B cell (primary cell): ENCODE data around the gene BABAM2. TPM values are rescaled to one million over a fixed set of nuclear protein-coding genes. Genes with fewer than 3 reads are reported as not detected.

ENCODE experiments used
- ATAC-seq: fragments of 200-7000 bp; cut with Tn5 transposase; one replicate; pipeline ENCODE4 v1.10.0; 2021; ENCODE audit warnings: low read depth, mild to moderate bottlenecking, moderate number of reproducible peaks, moderate library complexity
- CTCF ChIA-PET: fragments of 350-600 bp; sonication (Branson Sonifier 250); formaldehyde crosslinking; loops from one replicate; lab custom pipeline; 2021; ENCODE audit warnings: antibody characterized with exemption, inconsistent platforms; lab: Charles Lee
- POLR2A ChIA-PET: fragments of 350-600 bp; sonication (Branson Sonifier 250); formaldehyde crosslinking; loops from one replicate; lab custom pipeline; 2021; ENCODE audit warnings: antibody characterized with exemption; lab: Charles Lee
- DNase-seq: peaks from one replicate; pipeline ENCODE4 v3.0.0; 2013
- H2AFZ ChIP-seq: 2 replicates; pipeline ENCODE4 v1.6.1; 2012; ENCODE audit warnings: mild to moderate bottlenecking, low read depth, low read length; ENCODE audit not compliant: insufficient read depth, poor library complexity, severe bottlenecking
- H3K27ac ChIP-seq, 2 donors: 1 replicate in 1 of 2; 2 replicates in 1 of 2; pipeline ENCODE4 v1.5.1; 2012 to 2013; ENCODE audit warnings: low read length in 2 of 2, mild to moderate bottlenecking in 2 of 2, moderate library complexity in 1 of 2
- H3K27me3 ChIP-seq, 4 experiments: fragments of 200-600 bp in 1 of 4; sonication (generic) in 1 of 4; replicated peaks in 1 of 4; 1 replicate in 2 of 4; 2 replicates in 2 of 4; pipeline versions ENCODE4 v1.6.1 to v1.7.0; 2013 to 2016; ENCODE audit warnings: low read length in 3 of 4, mild to moderate bottlenecking in 2 of 4, mixed read lengths in 1 of 4, moderate library complexity in 1 of 4; ENCODE audit not compliant: insufficient read depth in 4 of 4, control insufficient read depth in 3 of 4; ENCODE audit errors: control extremely low read depth in 1 of 4
- H3K36me3 ChIP-seq, 2 experiments: replicated peaks in 1 of 2; 1 replicate in 1 of 2; 2 replicates in 1 of 2; pipeline versions ENCODE4 v1.6.1 to v1.7.1; 2013; ENCODE audit warnings: low read length in 1 of 2; ENCODE audit not compliant: insufficient read depth in 2 of 2, control insufficient read depth in 1 of 2; ENCODE audit errors: control extremely low read depth in 1 of 2, extremely low read depth in 1 of 2
- H3K4me1 ChIP-seq, 2 donors: fragments of 200-600 bp in 1 of 2; sonication (generic) in 1 of 2; 1 replicate in 1 of 2; 2 replicates in 1 of 2; pipeline versions ENCODE4 v1.5.1 to v1.6.1; 2013 to 2017; ENCODE audit warnings: low read length in 2 of 2; ENCODE audit not compliant: control insufficient read depth in 2 of 2, insufficient read depth in 2 of 2
- H3K4me2 ChIP-seq: replicated peaks from 2 replicates; pipeline ENCODE3; 2012; ENCODE audit warnings: mild to moderate bottlenecking, low read depth, low read length; ENCODE audit not compliant: poor library complexity, severe bottlenecking
- H3K4me3 ChIP-seq, 5 experiments: fragments of 200-600 bp in 1 of 5; sonication (generic) in 1 of 5; 1 replicate in 3 of 5; 2 replicates in 2 of 5; pipeline versions ENCODE4 v1.5.1 to v1.7.0; 2011 to 2016; ENCODE audit warnings: low read length in 4 of 5, mild to moderate bottlenecking in 4 of 5, low read depth in 2 of 5, control low read depth in 1 of 5, moderate library complexity in 1 of 5; ENCODE audit not compliant: insufficient read depth in 1 of 5; ENCODE audit errors: control extremely low read depth in 1 of 5, extremely low read depth in 1 of 5
- H3K79me2 ChIP-seq: fragments of 200-600 bp; sonication (generic); one replicate; pipeline ENCODE4 v1.6.0; 2016; ENCODE audit warnings: low read length; ENCODE audit not compliant: control insufficient read depth, insufficient read depth
- H3K9ac ChIP-seq: fragments of 200-600 bp; sonication (generic); 2 replicates; pipeline ENCODE4 v1.6.1; 2017; ENCODE audit warnings: mild to moderate bottlenecking, low read length, moderate library complexity
- H3K9me3 ChIP-seq, 3 donors: one replicate each; pipeline versions ENCODE4 v1.6.1 to v1.7.1; 2013; ENCODE audit warnings: low read length in 2 of 3; ENCODE audit not compliant: control insufficient read depth in 2 of 3, insufficient read depth in 1 of 3; ENCODE audit errors: control extremely low read depth in 1 of 3
- H4K20me1 ChIP-seq: 2 replicates; pipeline ENCODE4 v1.6.0; 2012; ENCODE audit warnings: mild to moderate bottlenecking, low read length; ENCODE audit not compliant: insufficient read depth, control insufficient read depth, poor library complexity, severe bottlenecking
- H3K27ac Mint-ChIP-seq: one replicate; pipeline ENCODE4 v1.8.0; 2021; ENCODE audit warnings: mixed read lengths
- H3K27me3 Mint-ChIP-seq: one replicate; pipeline ENCODE4 v1.8.0; 2021; ENCODE audit warnings: mixed read lengths
- H3K4me1 Mint-ChIP-seq: one replicate; pipeline ENCODE4 v1.8.0; 2021; ENCODE audit warnings: mixed read lengths
- H3K4me3 Mint-ChIP-seq: one replicate; pipeline ENCODE4 v1.8.0; 2021; ENCODE audit warnings: mixed read lengths
- H3K9me3 Mint-ChIP-seq: one replicate; pipeline ENCODE4 v1.8.0; 2022; ENCODE audit warnings: mixed read lengths; ENCODE audit not compliant: insufficient read depth
- EZH2 ChIP-seq: IDR thresholded peaks from 2 replicates; pipeline ENCODE4 v1.6.1; 2012; ENCODE audit warnings: borderline replicate concordance, low read depth, mild to moderate bottlenecking, moderate library complexity, low read length; ENCODE audit not compliant: insufficient read depth, poor library complexity, severe bottlenecking
- WGBS: methylation state at CpG from one replicate; pipeline ENCODE4 v1.1.5; 2013; ENCODE audit warnings: missing lambda C conversion rate; ENCODE audit not compliant: insufficient coverage; 5-methylcytosine and 5-hydroxymethylcytosine counted together
- intact Hi-C: fragments of 100-400 bp; cut with micrococcal nuclease; formaldehyde crosslinking; loops from one replicate; pipeline ENCODE4 v1.10.0; 2022
- polyA plus RNA-seq: library from polyadenylated mRNA; depleted of rRNA; stranded (reverse); fragments of >200 nt; gene quantifications from 2 replicates; pipeline ENCODE4 v1.2.3, GENCODE V29; 2012
- total RNA-seq, 2 donors: library from RNA; stranded (reverse); fragments of 120-200 nt in 1 of 2; gene quantifications; 1 replicate in 1 of 2; 2 replicates in 1 of 2; pipeline versions ENCODE4 v1.2.3 to v1.2.4, GENCODE V29; 2013 to 2022
- TF ChIP-seq, protein P1 (sequence below): fragments of 200-600 bp; IDR thresholded peaks from one replicate; pipeline ENCODE4 v1.8.0; 2022; ENCODE audit warnings: antibody characterized with exemption, mild to moderate bottlenecking

Gene BABAM2
- total and polyA plus RNA-seq, 2 donors (not counting 1 experiment from before 2014, with no cell fraction given), result 22.3 to 69.6 TPM

DNA sequence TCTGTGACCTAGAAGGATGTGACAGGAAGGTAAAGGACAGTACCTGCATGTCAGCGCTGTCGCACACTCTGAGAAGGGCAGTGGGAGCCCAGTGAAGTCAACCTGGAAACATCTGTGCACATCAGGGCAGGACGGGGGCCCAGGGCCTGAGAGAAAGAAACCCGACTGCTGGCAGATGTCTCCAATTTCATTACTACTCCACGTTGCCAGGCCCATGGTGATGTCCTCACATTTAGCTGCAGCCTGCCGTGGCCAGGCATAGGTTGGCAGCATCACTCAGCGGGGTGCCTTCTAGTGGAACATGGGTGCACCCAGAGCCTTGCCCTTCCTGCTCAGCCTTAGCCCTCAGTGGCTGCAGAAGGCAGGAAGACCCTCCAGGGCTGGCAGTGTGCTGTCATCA is 429.8 kb downstream of the BABAM2 start:
- WGBS, result 96% methylated on average over 7 of the region's 7 CpGs
- TF ChIP-seq EZH2, result no peak
- TF ChIP-seq, protein P1, sequence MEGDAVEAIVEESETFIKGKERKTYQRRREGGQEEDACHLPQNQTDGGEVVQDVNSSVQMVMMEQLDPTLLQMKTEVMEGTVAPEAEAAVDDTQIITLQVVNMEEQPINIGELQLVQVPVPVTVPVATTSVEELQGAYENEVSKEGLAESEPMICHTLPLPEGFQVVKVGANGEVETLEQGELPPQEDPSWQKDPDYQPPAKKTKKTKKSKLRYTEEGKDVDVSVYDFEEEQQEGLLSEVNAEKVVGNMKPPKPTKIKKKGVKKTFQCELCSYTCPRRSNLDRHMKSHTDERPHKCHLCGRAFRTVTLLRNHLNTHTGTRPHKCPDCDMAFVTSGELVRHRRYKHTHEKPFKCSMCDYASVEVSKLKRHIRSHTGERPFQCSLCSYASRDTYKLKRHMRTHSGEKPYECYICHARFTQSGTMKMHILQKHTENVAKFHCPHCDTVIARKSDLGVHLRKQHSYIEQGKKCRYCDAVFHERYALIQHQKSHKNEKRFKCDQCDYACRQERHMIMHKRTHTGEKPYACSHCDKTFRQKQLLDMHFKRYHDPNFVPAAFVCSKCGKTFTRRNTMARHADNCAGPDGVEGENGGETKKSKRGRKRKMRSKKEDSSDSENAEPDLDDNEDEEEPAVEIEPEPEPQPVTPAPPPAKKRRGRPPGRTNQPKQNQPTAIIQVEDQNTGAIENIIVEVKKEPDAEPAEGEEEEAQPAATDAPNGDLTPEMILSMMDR, result no peak
- H3K79me2 ChIP-seq, result no peaks in the 10 kb centered on the region
- H3K27ac ChIP-seq, result no peak overlapping the region
- intact Hi-C loops, result no loop called here
- no peaks in the 10 kb centered on the region for H4K20me1 ChIP-seq
- ATAC-seq (no peak), DNase-seq (no peak)
- H3K27me3 ChIP-seq, result no peaks in the 10 kb centered on the region
- H3K4me1 ChIP-seq, result no peaks in the 10 kb centered on the region
- H3K4me1 Mint-ChIP-seq, result no peaks in the 10 kb centered on the region
- H3K36me3 ChIP-seq, result no peaks in the 10 kb centered on the region
- ChIA-PET CTCF (no interaction called here), POLR2A (no interaction called here)
- H2AFZ ChIP-seq, result no peak overlapping the region
- H3K9ac ChIP-seq, result no peak overlapping the region
- no peak overlapping the region for H3K27ac Mint-ChIP-seq
- H3K9me3 Mint-ChIP-seq, result no peaks in the 10 kb centered on the region
- no peaks in the 10 kb centered on the region for H3K9me3 ChIP-seq
- H3K4me3 ChIP-seq, result no peak overlapping the region
- no peak overlapping the region for H3K4me3 Mint-ChIP-seq
- no peak overlapping the region for H3K4me2 ChIP-seq
- H3K27me3 Mint-ChIP-seq, result no peaks in the 10 kb centered on the region

DNA sequence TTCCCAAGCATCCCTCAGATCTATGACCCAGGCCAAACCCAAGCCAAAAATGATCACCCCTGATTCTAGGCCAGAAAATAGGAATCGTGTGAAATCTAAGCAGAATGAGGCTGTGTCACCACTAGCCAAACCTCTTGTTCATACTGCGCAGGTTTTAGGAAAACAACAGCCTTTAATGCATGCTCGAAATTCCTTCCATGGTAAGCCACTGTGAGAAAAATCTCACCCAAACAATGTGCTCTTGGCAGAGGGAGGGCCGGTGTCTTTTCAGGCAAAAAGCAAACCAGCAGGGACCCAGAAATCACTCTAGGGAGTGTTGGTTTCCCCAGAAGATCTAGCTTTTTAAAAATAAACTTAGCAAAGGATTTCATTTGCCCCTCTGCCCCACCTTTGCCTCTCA is 430.9 kb downstream of the BABAM2 start:
- H3K79me2 ChIP-seq, result no peaks in the 10 kb centered on the region
- intact Hi-C loops, result no loop called here
- TF ChIP-seq, protein P1, result no peak
- no peak for TF ChIP-seq EZH2
- H3K27ac Mint-ChIP-seq, result no peak overlapping the region
- H3K36me3 ChIP-seq, result no peaks in the 10 kb centered on the region
- ChIA-PET POLR2A (interaction anchor here (0.9 kb wide), 1 partner anchor 430 kb away, joined by 3 read pairs; no protein-coding TSS in a partner anchor), CTCF (no interaction called here)
- no peaks in the 10 kb centered on the region for H3K27me3 ChIP-seq
- H3K4me3 Mint-ChIP-seq, result no peak overlapping the region
- no peaks in the 10 kb centered on the region for H3K4me1 ChIP-seq
- no peaks in the 10 kb centered on the region for H3K27me3 Mint-ChIP-seq
- H3K9me3 ChIP-seq, result peaks cover 0 to 3% (median 0%) of the 10 kb centered on the region in 3 donors
- H3K4me3 ChIP-seq, result no peak overlapping the region
- H4K20me1 ChIP-seq, result no peaks in the 10 kb centered on the region
- WGBS, result 97% methylated on average over 3 of the region's 4 CpGs
- no peak overlapping the region for H3K9ac ChIP-seq
- ATAC-seq, result no peak
- no peak for DNase-seq
- no peaks in the 10 kb centered on the region for H3K4me1 Mint-ChIP-seq
- H3K4me2 ChIP-seq, result no peak overlapping the region
- H3K9me3 Mint-ChIP-seq, result no peaks in the 10 kb centered on the region
- no peak overlapping the region for H2AFZ ChIP-seq
- H3K27ac ChIP-seq, result no peak overlapping the region
